PC-9 (cell line): ENCODE data around the gene TBC1D22B. TPM values are rescaled to one million over a fixed set of nuclear protein-coding genes. Genes with fewer than 3 reads are reported as not detected.

ENCODE experiments used
- BruUV-seq: library from RNA; stranded (reverse); fragments of 400-500 nt; replicated peaks from 2 replicates; lab custom pipeline; 2021; lab: Mats Ljungman, UMichigan
- CTCF ChIA-PET: fragments of 300-600 bp; sonication (Branson Sonifier 250); formaldehyde crosslinking; loops from one replicate; lab custom pipeline; 2022; ENCODE audit warnings: antibody characterized with exemption; lab: Charles Lee
- POLR2A ChIA-PET: fragments of 300-600 bp; sonication (Branson Sonifier 250); formaldehyde crosslinking; loops from one replicate; lab custom pipeline; 2022; ENCODE audit warnings: antibody characterized with exemption; ENCODE audit not compliant: unreplicated experiment; lab: Charles Lee
- DNase-seq, 2 experiments: peaks; one replicate each; pipeline versions ENCODE4 v3.0.0 to v3.0.0-alpha.2; 2015 to 2022; ENCODE audit warnings: mixed read lengths in 1 of 2
- H2AFZ ChIP-seq: fragments of 200-600 bp; sonication (generic); 2 replicates; pipeline ENCODE4 v1.8.1; 2017; ENCODE audit warnings: antibody characterized with exemption
- H3F3A ChIP-seq: fragments of 200-600 bp; sonication (generic); 2 replicates; pipeline ENCODE4 v1.8.1; 2017; ENCODE audit warnings: antibody characterized with exemption, mild to moderate bottlenecking, low read depth; ENCODE audit not compliant: insufficient read depth
- H3K27ac ChIP-seq: fragments of 200-600 bp; sonication (generic); 2 replicates; pipeline ENCODE4 v1.6.1; 2016; ENCODE audit warnings: mixed run types
- H3K27me3 ChIP-seq: fragments of 200-600 bp; sonication (generic); 2 replicates; pipeline ENCODE4 v1.6.1; 2016; ENCODE audit warnings: low read depth, mixed run types; ENCODE audit not compliant: insufficient read depth
- H3K36me3 ChIP-seq: fragments of 200-600 bp; sonication (generic); 2 replicates; pipeline ENCODE4 v1.6.1; 2016; ENCODE audit warnings: low read depth, mixed run types
- H3K4me1 ChIP-seq: fragments of 200-600 bp; sonication (generic); replicated peaks from 2 replicates; pipeline ENCODE4 v1.6.1; 2016; ENCODE audit warnings: mixed run types; ENCODE audit not compliant: insufficient read depth
- H3K4me2 ChIP-seq: fragments of 200-600 bp; sonication (generic); 2 replicates; pipeline ENCODE4 v1.6.1; 2017; ENCODE audit warnings: mixed run types
- H3K4me3 ChIP-seq: fragments of 200-600 bp; sonication (generic); 2 replicates; pipeline ENCODE4 v1.6.1; 2016; ENCODE audit warnings: mixed run types
- H3K79me2 ChIP-seq: fragments of 200-600 bp; sonication (generic); 2 replicates; pipeline ENCODE4 v1.6.1; 2017; ENCODE audit warnings: low read depth, mixed run types
- H3K9me2 ChIP-seq: fragments of 200-600 bp; sonication (generic); 2 replicates; pipeline ENCODE4 v1.8.1; 2017; ENCODE audit warnings: mild to moderate bottlenecking; ENCODE audit not compliant: insufficient read depth
- H3K9me3 ChIP-seq: fragments of 200-600 bp; sonication (generic); 2 replicates; pipeline ENCODE4 v1.8.1; 2016; ENCODE audit warnings: low read depth; ENCODE audit not compliant: insufficient read depth
- H4K20me1 ChIP-seq: fragments of 200-600 bp; sonication (generic); 2 replicates; pipeline ENCODE4 v1.8.1; 2017; ENCODE audit not compliant: insufficient read depth
- CTCF ChIP-seq: fragments of 200-600 bp; sonication (generic); conservative IDR thresholded peaks from 2 replicates; pipeline ENCODE4 v1.6.1; 2017; ENCODE audit warnings: mixed run types, antibody characterized with exemption, mild to moderate bottlenecking, moderate library complexity
- EZH2 ChIP-seq: fragments of 200-600 bp; sonication (generic); IDR thresholded peaks from 2 replicates; pipeline ENCODE4 v1.8.0; 2017; ENCODE audit warnings: antibody characterized with exemption, low read depth
- intact Hi-C: fragments of 100-400 bp; cut with micrococcal nuclease; formaldehyde crosslinking; loops from one replicate; pipeline ENCODE4 v1.10.0; 2022; ENCODE audit not compliant: unreplicated experiment
- total RNA-seq: library from RNA; stranded (reverse); gene quantifications from 2 replicates; pipeline ENCODE4 v1.2.3, GENCODE V29; 2021

The TBC1D22B gene
- total RNA-seq, 1 experiment from 2014 or later = 14.6 TPM

GRCh38 chr6:37319156-37319555 lies 61.6 kb downstream of the TBC1D22B start:
- H3F3A ChIP-seq = peaks cover 17% of the 10 kb centered on the region; the same call in 1 of the 2 replicates
- peaks cover 16% of the 10 kb centered on the region for H3K4me1 ChIP-seq
- H3K27me3 ChIP-seq = no peaks in the 10 kb centered on the region
- no peak overlapping the region for H3K4me2 ChIP-seq
- POLR2A ChIA-PET = no interaction called here
- no peaks in the 10 kb centered on the region for H3K9me2 ChIP-seq
- no peaks in the 10 kb centered on the region for H4K20me1 ChIP-seq
- no peak overlapping the region for H3K4me3 ChIP-seq
- H3K27ac ChIP-seq = peak overlapping the region; percentile 56
- CTCF ChIA-PET = interaction anchor here (1.9 kb wide), 1 partner anchor 15 kb away, joined by 3 read pairs; no protein-coding TSS in a partner anchor
- no peaks in the 10 kb centered on the region for H3K9me3 ChIP-seq
- no peak for DNase-seq
- no peaks in the 10 kb centered on the region for H3K79me2 ChIP-seq
- H2AFZ ChIP-seq = no peak overlapping the region
- H3K36me3 ChIP-seq = peaks cover 21% of the 10 kb centered on the region; the same call in 1 of the 2 replicates
- intact Hi-C loops = loop anchor here (5.0 kb wide), 1 partner anchor 112 kb away; no protein-coding TSS in a partner anchor
- no TSS peak for BruUV-seq
- TF ChIP-seq CTCF = no peak
- no peak for TF ChIP-seq EZH2

GRCh38 chr6:37319856-37320480 lies 62.4 kb downstream of the TBC1D22B start:
- Histone ChIP-seq H3K9me3 (no peaks in the 10 kb centered on the region), H3K27ac (peak overlapping the region; percentile 56), H3K4me1 (peaks cover 20% of the 10 kb centered on the region), H3K79me2 (no peaks in the 10 kb centered on the region), H3K27me3 (no peaks in the 10 kb centered on the region), H4K20me1 (no peaks in the 10 kb centered on the region), H3K4me2 (no peak overlapping the region), H3K4me3 (no peak overlapping the region), H3F3A (peaks cover 17% of the 10 kb centered on the region; the same call in 1 of the 2 replicates), H3K36me3 (peaks cover 21% of the 10 kb centered on the region; the same call in 1 of the 2 replicates), H3K9me2 (no peaks in the 10 kb centered on the region), H2AFZ (no peak overlapping the region)
- ChIA-PET CTCF (interaction anchor here (1.9 kb wide), 1 partner anchor 16 kb away, joined by 3 read pairs; no protein-coding TSS in a partner anchor), POLR2A (interaction anchor here (0.6 kb wide), 2 partner anchors 90 to 132 kb away, joined by 4 to 10 read pairs; no protein-coding TSS in a partner anchor)
- intact Hi-C loops = loop anchor here (5.0 kb wide), 1 partner anchor 113 kb away; no protein-coding TSS in a partner anchor
- BruUV-seq = no TSS peak
- DNase-seq = peak in 1 of 2 experiments; percentile 72
- no peak for TF ChIP-seq EZH2
- TF ChIP-seq CTCF = no peak

GRCh38 chr6:37320646-37321045 lies 63.1 kb downstream of the TBC1D22B start:
- Histone ChIP-seq H3K27me3 (no peaks in the 10 kb centered on the region), H3K4me3 (no peak overlapping the region), H3K9me2 (no peaks in the 10 kb centered on the region), H2AFZ (no peak overlapping the region), H3K9me3 (no peaks in the 10 kb centered on the region), H3K4me2 (no peak overlapping the region), H3K79me2 (no peaks in the 10 kb centered on the region), H3F3A (peaks cover 17% of the 10 kb centered on the region; the same call in 1 of the 2 replicates), H3K36me3 (peaks cover 21% of the 10 kb centered on the region; the same call in 1 of the 2 replicates), H4K20me1 (no peaks in the 10 kb centered on the region), H3K27ac (peak overlapping the region; percentile 56; the same call in 1 of the 2 replicates), H3K4me1 (peaks cover 20% of the 10 kb centered on the region)
- BruUV-seq = no TSS peak
- intact Hi-C loops = no loop called here
- POLR2A ChIA-PET = no interaction called here
- TF ChIP-seq EZH2 (no peak), CTCF (no peak)
- CTCF ChIA-PET = interaction anchor here (1.9 kb wide), 1 partner anchor 17 kb away, joined by 3 read pairs; no protein-coding TSS in a partner anchor
- no peak for DNase-seq
